ENCODE results near the gene PAPPA.

- TF ChIP-seq POLR2AphosphoS5 (IDR thresholded peaks at IDR 0.05; ENCODE audit: low read depth, low read length) (no peak), TAF1 (IDR thresholded peaks at IDR 0.05; ENCODE audit: low read depth, low read length) (no peak), POLR2A (IDR thresholded peaks at IDR 0.05; ENCODE audit: low read depth, low read length) (no peak), SPI1 (IDR thresholded peaks at IDR 0.05; ENCODE audit: low read depth, low read length) (no peak)
Observed at GRCh38 chr9:116360989-116361388, 207.4 kb downstream of the PAPPA start.
